Natural killer cell (primary cell): ENCODE data around the gene MAPK4. TPM values are rescaled to one million over a fixed set of nuclear protein-coding genes. Genes with fewer than 3 reads are reported as not detected.

ENCODE experiments used
- ATAC-seq, 3 donors: fragments of 150-1000 bp in 2 of 3; fragments of 200-7000 bp in 1 of 3; cut with Tn5 transposase; 1 replicate in 1 of 3; 2 replicates in 2 of 3; pipeline ENCODE4 v1.10.0; 2021; ENCODE audit warnings: mild to moderate bottlenecking in 2 of 3, moderate library complexity in 2 of 3
- DNase-seq, 2 donors: peaks; one replicate each; pipeline versions ENCODE4 v3.0.0 to v3.0.0-alpha.2; 2013 to 2021; ENCODE audit warnings: mixed read lengths in 1 of 2
- H3K27ac ChIP-seq: one replicate; pipeline ENCODE4 v1.5.1; 2013; ENCODE audit warnings: mild to moderate bottlenecking, low read length
- H3K27me3 ChIP-seq: one replicate; pipeline ENCODE4 v1.6.1; 2013; ENCODE audit warnings: low read length; ENCODE audit not compliant: control insufficient read depth, insufficient read depth
- H3K36me3 ChIP-seq: one replicate; pipeline ENCODE4 v1.6.1; 2013; ENCODE audit warnings: low read length; ENCODE audit not compliant: control insufficient read depth, insufficient read depth
- H3K4me1 ChIP-seq: one replicate; pipeline ENCODE4 v1.6.1; 2013; ENCODE audit warnings: low read length; ENCODE audit not compliant: control insufficient read depth, insufficient read depth
- H3K4me3 ChIP-seq: one replicate; pipeline ENCODE4 v1.5.1; 2013; ENCODE audit warnings: low read length
- H3K9me3 ChIP-seq: one replicate; pipeline ENCODE4 v1.6.1; 2013; ENCODE audit warnings: low read length; ENCODE audit not compliant: control insufficient read depth, insufficient read depth
- H3K27ac Mint-ChIP-seq, 2 donors: one replicate each; pipeline ENCODE4 v1.8.0; 2022; ENCODE audit warnings: mild to moderate bottlenecking in 2 of 2, mixed read lengths in 2 of 2, moderate library complexity in 1 of 2
- H3K27me3 Mint-ChIP-seq, 2 donors: one replicate each; pipeline ENCODE4 v1.8.0; 2022; ENCODE audit warnings: low read depth in 2 of 2, mixed read lengths in 2 of 2
- H3K36me3 Mint-ChIP-seq: one replicate; pipeline ENCODE4 v1.8.0; 2022; ENCODE audit warnings: mixed read lengths
- H3K4me1 Mint-ChIP-seq, 2 donors: one replicate each; pipeline ENCODE4 v1.8.0; 2022; ENCODE audit warnings: mixed read lengths in 2 of 2
- H3K4me3 Mint-ChIP-seq: one replicate; pipeline ENCODE4 v1.8.0; 2022; ENCODE audit warnings: mild to moderate bottlenecking, moderate library complexity, mixed read lengths
- H3K9me3 Mint-ChIP-seq, 2 donors: one replicate each; pipeline ENCODE4 v1.8.0; 2022; ENCODE audit warnings: mixed read lengths in 2 of 2
- WGBS: methylation state at CpG from one replicate; pipeline ENCODE4 v1.1.7; 2013; ENCODE audit warnings: missing lambda C conversion rate; ENCODE audit not compliant: insufficient coverage; 5-methylcytosine and 5-hydroxymethylcytosine counted together
- intact Hi-C: fragments of 100-400 bp; cut with micrococcal nuclease; formaldehyde crosslinking; loops from one replicate; pipeline ENCODE4 v1.14.2; 2022
- total RNA-seq, 4 donors: library from RNA; stranded (reverse); fragments of 120-200 nt in 1 of 4; gene quantifications; one replicate each; pipeline versions ENCODE4 v1.2.3 to v1.2.4, GENCODE V29; 2013 to 2022
- TF ChIP-seq, protein P1 (sequence below): fragments of 200-600 bp; IDR thresholded peaks from one replicate; pipeline ENCODE4 v1.8.0; 2022; ENCODE audit warnings: antibody characterized with exemption

The MAPK4 gene
- total RNA-seq, 3 donors from 2014 or later (not counting 1 experiment from before 2014, with no cell fraction given): not detected

DNA sequence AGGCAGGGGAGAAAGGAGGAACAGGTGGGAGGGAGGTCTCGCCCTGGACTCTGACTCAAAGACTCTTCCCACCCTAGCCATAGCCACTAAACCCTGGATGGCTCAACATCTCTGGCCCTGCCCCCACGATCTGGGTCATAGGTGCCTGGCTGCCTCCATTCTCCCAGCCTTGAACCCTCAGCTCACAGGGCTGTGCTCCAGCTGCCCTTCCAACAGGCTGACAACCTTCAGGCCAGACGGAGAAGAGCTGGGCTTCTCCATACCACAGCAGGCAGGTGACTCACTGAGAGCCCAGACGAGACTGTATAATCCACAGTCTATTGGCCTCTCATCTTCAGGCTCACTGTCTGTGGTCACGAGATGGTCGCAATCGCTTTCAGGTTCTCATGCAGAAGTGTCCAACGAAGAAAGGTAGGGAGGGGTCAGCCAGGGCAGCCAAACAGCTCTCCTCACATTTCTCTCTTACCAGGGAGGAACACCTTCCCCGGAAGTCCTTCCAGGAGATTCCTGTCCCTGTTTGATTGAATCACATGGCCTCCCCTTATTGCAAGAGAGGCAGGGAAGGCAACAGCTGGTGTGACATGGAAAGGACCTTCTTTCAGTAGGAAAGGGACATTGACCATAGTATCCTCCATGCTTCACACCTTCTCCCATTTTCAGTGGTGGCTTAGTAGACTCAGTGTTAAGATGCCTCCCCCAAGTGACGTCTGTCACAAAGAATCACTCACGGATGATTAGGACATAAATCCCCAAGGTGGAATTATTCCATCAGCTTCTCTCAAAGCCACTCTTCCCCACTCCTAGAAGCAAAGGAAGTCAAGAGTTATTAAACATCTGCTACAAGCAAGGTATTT, 159.8 kb downstream of the MAPK4 start:
- no peak overlapping the region for H3K4me3 ChIP-seq
- no peaks in the 10 kb centered on the region for H3K27me3 ChIP-seq
- peaks cover 4 to 5% of the 10 kb centered on the region in 2 donors for H3K9me3 Mint-ChIP-seq
- WGBS: 75% methylated on average over 10 of the region's 11 CpGs
- DNase-seq (no peak), ATAC-seq (no peak)
- H3K27ac ChIP-seq: no peak overlapping the region
- no peaks in the 10 kb centered on the region for H3K4me1 Mint-ChIP-seq
- no peaks in the 10 kb centered on the region for H3K36me3 Mint-ChIP-seq
- H3K27me3 Mint-ChIP-seq: peaks cover 0 to 9% of the 10 kb centered on the region in 2 donors
- H3K4me1 ChIP-seq: no peaks in the 10 kb centered on the region
- H3K27ac Mint-ChIP-seq: no peak overlapping the region
- intact Hi-C loops: no loop called here
- no peaks in the 10 kb centered on the region for H3K9me3 ChIP-seq
- TF ChIP-seq, protein P1, sequence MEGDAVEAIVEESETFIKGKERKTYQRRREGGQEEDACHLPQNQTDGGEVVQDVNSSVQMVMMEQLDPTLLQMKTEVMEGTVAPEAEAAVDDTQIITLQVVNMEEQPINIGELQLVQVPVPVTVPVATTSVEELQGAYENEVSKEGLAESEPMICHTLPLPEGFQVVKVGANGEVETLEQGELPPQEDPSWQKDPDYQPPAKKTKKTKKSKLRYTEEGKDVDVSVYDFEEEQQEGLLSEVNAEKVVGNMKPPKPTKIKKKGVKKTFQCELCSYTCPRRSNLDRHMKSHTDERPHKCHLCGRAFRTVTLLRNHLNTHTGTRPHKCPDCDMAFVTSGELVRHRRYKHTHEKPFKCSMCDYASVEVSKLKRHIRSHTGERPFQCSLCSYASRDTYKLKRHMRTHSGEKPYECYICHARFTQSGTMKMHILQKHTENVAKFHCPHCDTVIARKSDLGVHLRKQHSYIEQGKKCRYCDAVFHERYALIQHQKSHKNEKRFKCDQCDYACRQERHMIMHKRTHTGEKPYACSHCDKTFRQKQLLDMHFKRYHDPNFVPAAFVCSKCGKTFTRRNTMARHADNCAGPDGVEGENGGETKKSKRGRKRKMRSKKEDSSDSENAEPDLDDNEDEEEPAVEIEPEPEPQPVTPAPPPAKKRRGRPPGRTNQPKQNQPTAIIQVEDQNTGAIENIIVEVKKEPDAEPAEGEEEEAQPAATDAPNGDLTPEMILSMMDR: no peak
- H3K4me3 Mint-ChIP-seq: no peak overlapping the region
- H3K36me3 ChIP-seq: no peaks in the 10 kb centered on the region

DNA sequence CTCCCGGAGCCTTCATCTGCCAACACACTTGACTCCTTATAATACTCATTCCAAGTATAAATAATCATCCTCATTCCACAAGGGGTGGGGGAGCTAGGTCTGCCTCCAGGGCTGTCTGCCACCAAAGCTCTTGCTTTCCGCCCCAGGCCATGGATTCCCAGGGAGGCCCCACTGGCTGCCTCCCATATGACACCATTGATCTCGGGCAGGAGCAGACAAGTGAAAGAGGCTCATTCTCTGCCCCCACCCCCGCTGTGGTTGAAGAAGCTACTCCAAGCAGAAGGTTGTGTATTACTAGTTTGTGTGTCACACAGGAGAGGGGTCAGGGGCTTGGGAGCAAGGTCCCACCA, 160.4 kb downstream of the MAPK4 start:
- WGBS: 88% methylated on average over 4 of the region's 4 CpGs
- ATAC-seq (no peak), DNase-seq (no peak)
- no peak overlapping the region for H3K27ac Mint-ChIP-seq
- H3K4me3 Mint-ChIP-seq: no peak overlapping the region
- H3K4me1 Mint-ChIP-seq: no peaks in the 10 kb centered on the region
- TF ChIP-seq, protein P1: no peak
- H3K36me3 ChIP-seq: no peaks in the 10 kb centered on the region
- intact Hi-C loops: no loop called here
- H3K4me3 ChIP-seq: no peak overlapping the region
- no peak overlapping the region for H3K27ac ChIP-seq
- no peaks in the 10 kb centered on the region for H3K9me3 ChIP-seq
- H3K27me3 ChIP-seq: no peaks in the 10 kb centered on the region
- H3K36me3 Mint-ChIP-seq: no peaks in the 10 kb centered on the region
- H3K9me3 Mint-ChIP-seq: peaks cover 4 to 5% of the 10 kb centered on the region in 2 donors
- H3K4me1 ChIP-seq: no peaks in the 10 kb centered on the region
- H3K27me3 Mint-ChIP-seq: peaks cover 0 to 9% of the 10 kb centered on the region in 2 donors

DNA sequence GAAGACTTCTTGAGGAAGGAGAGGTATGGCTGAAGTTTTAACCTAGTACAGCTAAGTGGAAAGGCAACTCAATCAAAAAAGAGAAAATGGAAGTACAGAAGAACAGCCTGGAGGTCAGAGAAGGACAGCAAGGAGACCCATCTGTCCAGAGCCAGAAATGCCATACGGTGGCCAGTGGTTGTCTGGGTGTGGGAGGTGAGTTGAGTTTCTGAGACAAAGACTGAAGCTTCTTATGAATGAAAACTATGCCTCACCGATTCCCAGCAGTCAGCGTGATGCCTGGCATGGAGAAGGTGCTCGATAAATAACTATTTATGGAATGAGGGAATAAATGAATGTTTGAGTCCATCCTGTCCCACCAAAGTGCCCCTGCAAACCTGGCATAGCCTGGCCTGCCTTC, 161.1 kb downstream of the MAPK4 start:
- H3K4me3 Mint-ChIP-seq: no peak overlapping the region
- H3K27me3 Mint-ChIP-seq: peaks cover 0 to 6% of the 10 kb centered on the region in 2 donors
- Histone ChIP-seq H3K4me3 (no peak overlapping the region), H3K4me1 (no peaks in the 10 kb centered on the region), H3K36me3 (no peaks in the 10 kb centered on the region), H3K27ac (no peak overlapping the region), H3K27me3 (no peaks in the 10 kb centered on the region), H3K9me3 (no peaks in the 10 kb centered on the region)
- DNase-seq (no peak), ATAC-seq (no peak)
- peaks cover 2 to 3% of the 10 kb centered on the region in 2 donors for H3K9me3 Mint-ChIP-seq
- intact Hi-C loops: no loop called here
- TF ChIP-seq, protein P1: no peak
- WGBS: 91% methylated on average over 4 of the region's 4 CpGs
- no peaks in the 10 kb centered on the region for H3K36me3 Mint-ChIP-seq
- H3K27ac Mint-ChIP-seq: no peak overlapping the region
- no peaks in the 10 kb centered on the region for H3K4me1 Mint-ChIP-seq
